Thyroid gland (tissue), 4 donors: ENCODE data around the gene RBP3. TPM values are rescaled to one million over a fixed set of nuclear protein-coding genes. Genes with fewer than 3 reads are reported as not detected.

Experiments used
- DNase-seq, 2 donors: peaks; one replicate each; pipeline ENCODE4 v3.0.0-alpha.2; 2019
- H3K27ac ChIP-seq, 3 donors: fragments of 200-600 bp; sonication (generic); 1 replicate in 2 of 3; 2 replicates in 1 of 3; pipeline ENCODE4 v1.5.1; 2016 to 2019; ENCODE audit warnings: mild to moderate bottlenecking in 1 of 3, moderate library complexity in 1 of 3
- H3K27me3 ChIP-seq: fragments of 200-600 bp; sonication (generic); one replicate; pipeline ENCODE4 v1.5.1; 2019
- H3K36me3 ChIP-seq, 2 donors: fragments of 200-600 bp; sonication (generic); one replicate each; pipeline ENCODE4 v1.5.1; 2016 to 2019
- H3K4me1 ChIP-seq, 2 donors: fragments of 200-600 bp; sonication (generic); one replicate each; pipeline ENCODE4 v1.5.1; 2017 to 2019
- H3K4me3 ChIP-seq, 3 donors: fragments of 200-600 bp; sonication (generic); replicated peaks in 1 of 3; 1 replicate in 2 of 3; 2 replicates in 1 of 3; pipeline ENCODE4 v1.5.1; 2016; ENCODE audit warnings: mild to moderate bottlenecking in 1 of 3
- H3K9me3 ChIP-seq: fragments of 200-600 bp; sonication (generic); one replicate; pipeline ENCODE4 v1.5.1; 2017
- CTCF ChIP-seq, 6 experiments: fragments of 200-600 bp in 3 of 6; fragments of 450-650 bp in 3 of 6; sonication (generic) in 3 of 6; IDR thresholded peaks; one replicate each; pipeline ENCODE4 v1.5.1; 2016 to 2019; ENCODE audit warnings: antibody characterized with exemption in 6 of 6, mild to moderate bottlenecking in 2 of 6, inconsistent platforms in 1 of 6, moderate library complexity in 1 of 6
- POLR2A ChIP-seq, 2 donors: fragments of 450-650 bp; IDR thresholded peaks; one replicate each; pipeline ENCODE4 v1.6.1; 2017; ENCODE audit warnings: antibody characterized with exemption in 2 of 2, mild to moderate bottlenecking in 2 of 2, moderate library complexity in 1 of 2
- WGBS, 2 donors: methylation state at CpG; one replicate each; pipeline ENCODE4 v1.1.5; 2017; 5-methylcytosine and 5-hydroxymethylcytosine counted together
- intact Hi-C: fragments of 100-400 bp; cut with DNase I; formaldehyde crosslinking; loops from one replicate; pipeline ENCODE4 v1.15.1; 2023
- total RNA-seq, 4 donors: library from RNA; depleted of rRNA; stranded (reverse); fragments of >200 nt; gene quantifications; one replicate each; pipeline ENCODE4 v1.2.3, GENCODE V29; 2016

Gene RBP3
- total RNA-seq, 4 donors from 2014 or later: not detected

- 89 to 93% methylated on average over 4 of the region's 4 CpGs for WGBS, 2 donors
- DNase-seq: no peak
- H3K9me3 ChIP-seq: no peaks in the 10 kb centered on the region
- H3K36me3 ChIP-seq: no peaks in the 10 kb centered on the region
- TF ChIP-seq POLR2A (IDR thresholded peaks at IDR 0.05): no peak
- peaks cover 0 to 2% of the 10 kb centered on the region in 2 donors for H3K4me1 ChIP-seq
- H3K4me3 ChIP-seq: no peak overlapping the region
- H3K27me3 ChIP-seq: no peaks in the 10 kb centered on the region
- no peak overlapping the region for H3K27ac ChIP-seq
- intact Hi-C loops: no loop called here
These were observed 40.7 kb downstream of the RBP3 start for GRCh38 chr10:47388879-47389278.

GRCh38 chr10:47389619-47390018, 41.5 kb downstream of the RBP3 start:
- intact Hi-C loops: no loop called here
- H3K27me3 ChIP-seq: no peaks in the 10 kb centered on the region
- no peaks in the 10 kb centered on the region for H3K9me3 ChIP-seq
- no peak for DNase-seq
- H3K27ac ChIP-seq: no peak overlapping the region
- no peaks in the 10 kb centered on the region for H3K4me1 ChIP-seq
- H3K4me3 ChIP-seq: no peak overlapping the region
- WGBS, 2 donors: 92 to 98% methylated on average over 3 of the region's 3 CpGs
- no peaks in the 10 kb centered on the region for H3K36me3 ChIP-seq
- TF ChIP-seq CTCF (IDR thresholded peaks at IDR 0.05) (no peak), POLR2A (IDR thresholded peaks at IDR 0.05) (no peak)

GRCh38 chr10:47396311-47396717, 48.2 kb downstream of the RBP3 start:
- intact Hi-C loops: no loop called here
- no peak for DNase-seq
- no peaks in the 10 kb centered on the region for H3K36me3 ChIP-seq
- H3K4me3 ChIP-seq: no peak overlapping the region
- H3K27me3 ChIP-seq: no peaks in the 10 kb centered on the region
- H3K27ac ChIP-seq: no peak overlapping the region
- H3K9me3 ChIP-seq: no peaks in the 10 kb centered on the region
- TF ChIP-seq POLR2A (IDR thresholded peaks at IDR 0.05) (no peak), CTCF (IDR thresholded peaks at IDR 0.05) (no peak)
- H3K4me1 ChIP-seq: no peaks in the 10 kb centered on the region

GRCh38 chr10:47397256-47397655, 49.1 kb downstream of the RBP3 start:
- DNase-seq: no peak
- Histone ChIP-seq H3K27me3 (no peaks in the 10 kb centered on the region), H3K4me3 (no peak overlapping the region), H3K4me1 (no peaks in the 10 kb centered on the region), H3K27ac (no peak overlapping the region), H3K36me3 (no peaks in the 10 kb centered on the region), H3K9me3 (no peaks in the 10 kb centered on the region)
- 82 to 85% methylated on average over 6 of the region's 6 CpGs for WGBS, 2 donors
- TF ChIP-seq CTCF (IDR thresholded peaks at IDR 0.05): no peak
- no peak for TF ChIP-seq POLR2A (IDR thresholded peaks at IDR 0.05)
- intact Hi-C loops: no loop called here

GRCh38 chr10:47400251-47400650, 52.1 kb downstream of the RBP3 start:
- intact Hi-C loops: no loop called here
- DNase-seq: no peak
- peaks cover 0 to 4% of the 10 kb centered on the region in 2 donors for H3K4me1 ChIP-seq
- no peaks in the 10 kb centered on the region for H3K9me3 ChIP-seq
- no peak for TF ChIP-seq CTCF (IDR thresholded peaks at IDR 0.05)
- no peak for TF ChIP-seq POLR2A (IDR thresholded peaks at IDR 0.05)
- WGBS, 2 donors: 90 to 96% methylated on average over 2 of the region's 2 CpGs
- H3K27ac ChIP-seq: no peak overlapping the region
- no peaks in the 10 kb centered on the region for H3K36me3 ChIP-seq
- no peaks in the 10 kb centered on the region for H3K27me3 ChIP-seq
- H3K4me3 ChIP-seq: no peak overlapping the region

GRCh38 chr10:47400786-47401185, 52.6 kb downstream of the RBP3 start:
- TF ChIP-seq CTCF (IDR thresholded peaks at IDR 0.05) (no peak), POLR2A (IDR thresholded peaks at IDR 0.05) (no peak)
- no peak overlapping the region for H3K27ac ChIP-seq
- H3K9me3 ChIP-seq: no peaks in the 10 kb centered on the region
- no peak for DNase-seq
- H3K4me3 ChIP-seq: no peak overlapping the region
- H3K4me1 ChIP-seq: peaks cover 0 to 4% of the 10 kb centered on the region in 2 donors
- intact Hi-C loops: no loop called here
- WGBS, 2 donors: 95 to 97% methylated on average over 3 of the region's 3 CpGs
- H3K36me3 ChIP-seq: no peaks in the 10 kb centered on the region
- no peaks in the 10 kb centered on the region for H3K27me3 ChIP-seq
